HepG2 (cell line): Measurements from ENCODE around the gene UAP1L1. TPM values are rescaled to one million over a fixed set of nuclear protein-coding genes. Genes with fewer than 3 reads are reported as not detected.

ENCODE experiments used
- ATAC-seq: fragments of 200-7000 bp; cut with Tn5 transposase; 3 replicates; pipeline ENCODE4 v1.9.1; 2020; ENCODE audit warnings: mild to moderate bottlenecking, moderate library complexity
- BruUV-seq: library from RNA; stranded (reverse); fragments of 400-500 nt; replicated peaks from 2 replicates; lab custom pipeline; 2021; lab: Mats Ljungman, UMichigan
- CTCF ChIA-PET: fragments of 300-600 bp; formaldehyde crosslinking; extraction: SDS; loops from one replicate; lab custom pipeline; 2021; ENCODE audit warnings: low total read pairs, inconsistent platforms, low intra/inter-chr PET ratio; lab: Yijun Ruan, JAX
- POLR2A ChIA-PET: fragments of 350-600 bp; sonication (Branson Sonifier 250); formaldehyde crosslinking; loops from one replicate; lab custom pipeline; 2020; ENCODE audit warnings: antibody characterized with exemption, inconsistent platforms; lab: Yijun Ruan, JAX
- DNase-seq: peaks from one replicate; pipeline ENCODE4 v3.0.0-alpha.2; 2015; ENCODE audit warnings: low spot score
- FAIRE-seq: peaks from 3 replicates; lab custom pipeline; 2011; peaks lifted over from hg19 to GRCh38; lab: Jason Lieb, UNC
- H2AFZ ChIP-seq: one replicate; pipeline ENCODE4 v1.6.1; 2011; ENCODE audit warnings: low read length, inconsistent platforms
- H3K27ac ChIP-seq: fragments of 300-600 bp; 3 replicates; pipeline ENCODE4 v1.8.0; 2011; ENCODE audit warnings: mixed run types, mild to moderate bottlenecking, mixed read lengths, low read length, inconsistent platforms; ENCODE audit not compliant: insufficient read depth; ENCODE audit errors: extremely low read length
- H3K27me3 ChIP-seq, 2 experiments: fragments of 200-600 bp in 1 of 2; 2 replicates in 1 of 2; 3 replicates in 1 of 2; pipeline versions ENCODE4 v1.6.0 to v1.8.0; 2011; ENCODE audit warnings: low read length in 2 of 2, mild to moderate bottlenecking in 2 of 2, moderate library complexity in 2 of 2, inconsistent platforms in 1 of 2; ENCODE audit not compliant: insufficient read depth in 2 of 2, control insufficient read depth in 1 of 2
- H3K36me3 ChIP-seq, 2 experiments: fragments of 200-600 bp in 1 of 2; replicated peaks in 1 of 2; 2 replicates in 1 of 2; 3 replicates in 1 of 2; pipeline versions ENCODE4 v1.5.1 to v1.8.0; 2011; ENCODE audit warnings: low read length in 2 of 2, inconsistent platforms in 1 of 2; ENCODE audit not compliant: insufficient read depth in 2 of 2, control insufficient read depth in 1 of 2
- H3K4me1 ChIP-seq: 2 replicates; pipeline ENCODE4 v1.5.1; 2012; ENCODE audit warnings: low read length, inconsistent platforms; ENCODE audit not compliant: insufficient read depth
- H3K4me2 ChIP-seq: 2 replicates; pipeline ENCODE4 v1.6.0; 2011; ENCODE audit warnings: low read depth, low read length, inconsistent platforms
- H3K4me3 ChIP-seq, 3 experiments: fragments of 200-600 bp in 1 of 3; sonication (generic), shearing (Covaris generic) in 1 of 3; replicated peaks in 1 of 3; 2 replicates each; pipeline ENCODE4 v1.5.1; 2011 to 2016; ENCODE audit warnings: low read length in 3 of 3, inconsistent platforms in 2 of 3, low read depth in 2 of 3, mild to moderate bottlenecking in 2 of 3, control low read depth in 1 of 3, mixed read lengths in 1 of 3; ENCODE audit not compliant: insufficient read depth in 1 of 3
- H3K79me2 ChIP-seq: one replicate; pipeline ENCODE4 v1.6.1; 2011; ENCODE audit warnings: low read length, inconsistent platforms; ENCODE audit not compliant: insufficient read depth
- H3K9ac ChIP-seq: 2 replicates; pipeline ENCODE4 v1.6.0; 2011; ENCODE audit warnings: mild to moderate bottlenecking, low read depth, low read length, inconsistent platforms; ENCODE audit not compliant: insufficient read depth
- H3K9me3 ChIP-seq: 2 replicates; pipeline ENCODE4 v1.5.1; 2012; ENCODE audit warnings: mild to moderate bottlenecking, low read length
- H4K20me1 ChIP-seq: 2 replicates; pipeline ENCODE4 v1.6.0; 2011; ENCODE audit warnings: inconsistent platforms, mild to moderate bottlenecking, low read length, moderate library complexity; ENCODE audit not compliant: insufficient read depth
- GZF1 ChIP-seq: sonication (generic); formaldehyde crosslinking; IDR thresholded peaks from 2 replicates; pipeline ENCODE4 v1.5.1; 2020; ENCODE audit warnings: mild to moderate bottlenecking, missing genetic modification reagents
- MYC ChIP-seq: sonication (generic); formaldehyde crosslinking; IDR thresholded peaks from 2 replicates; pipeline ENCODE4 v1.9.0; 2021; ENCODE audit warnings: missing genetic modification reagents, borderline replicate concordance
- ZFP91 ChIP-seq: sonication (generic); formaldehyde crosslinking; IDR thresholded peaks from 2 replicates; pipeline ENCODE4 v1.9.0; 2022; ENCODE audit warnings: missing genetic modification reagents, mild to moderate bottlenecking, borderline replicate concordance
- ZKSCAN1 ChIP-seq: fragments of 150-350 bp; IDR thresholded peaks from 2 replicates; pipeline ENCODE4 v1.6.1; 2014; ENCODE audit warnings: low read length
- ZMYM2 ChIP-seq: sonication (generic); formaldehyde crosslinking; IDR thresholded peaks from 2 replicates; pipeline ENCODE4 v1.8.0; 2022; ENCODE audit warnings: mild to moderate bottlenecking, missing genetic modification reagents
- ZNF274 ChIP-seq: sonication (generic); formaldehyde crosslinking; IDR thresholded peaks from 2 replicates; pipeline ENCODE4 v1.5.1; 2020; ENCODE audit warnings: mild to moderate bottlenecking, missing genetic modification reagents
- ZNF292 ChIP-seq: sonication (generic); formaldehyde crosslinking; IDR thresholded peaks from 2 replicates; pipeline ENCODE4 v1.8.1; 2022; ENCODE audit warnings: mild to moderate bottlenecking, low read depth, missing genetic modification reagents, borderline replicate concordance
- WGBS: methylation state at CpG from one replicate; pipeline ENCODE4 v1.1.6; 2017; ENCODE audit warnings: low lambda C conversion rate; 5-methylcytosine and 5-hydroxymethylcytosine counted together
- in situ Hi-C: cut with HindIII; loops from 2 replicates; pipeline ENCODE4 v1.10.0; 2017; ENCODE audit warnings: low pct_unique_long_range_greater_than_20kb; ENCODE audit not compliant: extremely low pct_ligation_motif_present
- intact Hi-C: fragments of 100-400 bp; cut with micrococcal nuclease; formaldehyde crosslinking; loops from one replicate; pipeline ENCODE4 v1.10.0; 2022; ENCODE audit not compliant: unreplicated experiment
- polyA plus RNA-seq, 8 experiments: library from polyadenylated mRNA; depleted of rRNA in 3 of 8; stranded (reverse) in 7 of 8; unstranded in 1 of 8; fragments of >200 nt; fragmentation: Illumina TruSeq in 4 of 8; extraction: Trizol in 4 of 8; gene quantifications; 2 replicates each; pipeline versions ENCODE4 v1.2.1 to v1.2.3, GENCODE V29; 2011 to 2016; ENCODE audit warnings: low read depth in 4 of 8, missing spikeins in 1 of 8, mixed read lengths in 1 of 8; ENCODE audit not compliant: insufficient read depth in 1 of 8
- total RNA-seq, 5 experiments: library from RNA; depleted of rRNA; stranded (reverse); fragments of >200 nt; fragmentation: Illumina TruSeq; extraction: Trizol; gene quantifications; 2 replicates each; pipeline ENCODE4 v1.2.3, GENCODE V29; 2016; ENCODE audit warnings: low read depth in 1 of 5
- TF ChIP-seq, protein P1 (sequence below): sonication (generic); formaldehyde crosslinking; IDR thresholded peaks from 2 replicates; pipeline ENCODE4 v1.5.1; 2020; ENCODE audit warnings: mild to moderate bottlenecking, missing genetic modification reagents, moderate library complexity
- TF ChIP-seq, protein P2 (sequence below): sonication (generic); formaldehyde crosslinking; IDR thresholded peaks from 2 replicates; pipeline ENCODE4 v1.9.0; 2021; ENCODE audit warnings: missing genetic modification reagents, borderline replicate concordance
- TF ChIP-seq, protein P3 (sequence below): sonication (generic); formaldehyde crosslinking; IDR thresholded peaks from 2 replicates; pipeline ENCODE4 v1.4.0; 2020; ENCODE audit warnings: missing genetic modification reagents
- TF ChIP-seq, protein P4 (sequence below): sonication (generic); formaldehyde crosslinking; conservative IDR thresholded peaks from 2 replicates; pipeline ENCODE4 v1.4.0; 2020; ENCODE audit warnings: mild to moderate bottlenecking, missing genetic modification reagents, moderate library complexity

The UAP1L1 gene
- total and polyA plus RNA-seq, 2 of the 13 experiments (the other 11 are each of a cell fraction or from before 2014, with no cell fraction given): 5.4 to 6.4 TPM

DNA sequence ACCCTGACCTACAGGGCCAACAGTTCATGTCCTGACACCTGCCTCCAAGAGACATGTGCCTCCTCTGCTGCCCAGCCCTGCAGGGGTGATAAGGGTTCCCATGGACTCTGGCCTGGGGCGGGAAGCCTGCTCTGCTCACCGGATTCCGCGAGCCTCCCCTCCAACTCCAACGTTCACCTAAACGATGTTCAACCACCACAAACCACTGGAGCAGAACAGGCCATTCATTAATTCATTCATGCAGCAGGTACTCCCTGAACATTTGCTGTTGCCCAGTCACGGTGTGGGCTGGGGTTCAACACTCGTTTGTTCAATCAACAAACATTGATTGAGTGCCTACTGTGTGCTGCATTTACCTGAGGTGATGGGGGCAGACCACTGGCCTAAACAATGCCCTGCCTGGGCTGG, 3.3 kb upstream of the UAP1L1 start:
- Histone ChIP-seq H3K4me2 (peak overlapping the region; percentile 64), H3K36me3 (no peaks in the 10 kb centered on the region; a peak in 1 of 5 replicates), H3K9ac (no peak overlapping the region), H3K4me3 (no peak overlapping the region; a peak in 1 of 6 replicates), H4K20me1 (peaks cover 4% of the 10 kb centered on the region; the same call in 1 of the 2 replicates), H3K9me3 (no peaks in the 10 kb centered on the region), H3K27ac (no peak overlapping the region), H2AFZ (no peak overlapping the region), H3K4me1 (peaks cover 56% of the 10 kb centered on the region), H3K79me2 (peaks cover 7% of the 10 kb centered on the region), H3K27me3 (no peaks in the 10 kb centered on the region; a peak in 1 of 5 replicates)
- CTCF ChIA-PET: no interaction called here
- no TSS peak for BruUV-seq
- ATAC-seq: no peak
- intact Hi-C loops: no loop called here
- DNase-seq: peak; percentile 58
- POLR2A ChIA-PET: no interaction called here
- peak; percentile 60 for FAIRE-seq
- in situ Hi-C loops: no loop called here
- WGBS: 4% methylated on average over 8 of the region's 8 CpGs
- TF ChIP-seq, protein P1, sequence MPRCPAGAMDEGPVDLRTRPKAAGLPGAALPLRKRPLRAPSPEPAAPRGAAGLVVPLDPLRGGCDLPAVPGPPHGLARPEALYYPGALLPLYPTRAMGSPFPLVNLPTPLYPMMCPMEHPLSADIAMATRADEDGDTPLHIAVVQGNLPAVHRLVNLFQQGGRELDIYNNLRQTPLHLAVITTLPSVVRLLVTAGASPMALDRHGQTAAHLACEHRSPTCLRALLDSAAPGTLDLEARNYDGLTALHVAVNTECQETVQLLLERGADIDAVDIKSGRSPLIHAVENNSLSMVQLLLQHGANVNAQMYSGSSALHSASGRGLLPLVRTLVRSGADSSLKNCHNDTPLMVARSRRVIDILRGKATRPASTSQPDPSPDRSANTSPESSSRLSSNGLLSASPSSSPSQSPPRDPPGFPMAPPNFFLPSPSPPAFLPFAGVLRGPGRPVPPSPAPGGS (CRISPR knock-in tag): 0 out of 2 replicates have a peak, but pooled peaks have one; percentile 38
- TF ChIP-seq ZMYM2 (CRISPR knock-in tag): 0 out of 2 replicates have a peak, but pooled peaks have one; percentile 23
- TF ChIP-seq GZF1 (CRISPR knock-in tag): 0 out of 2 replicates have a peak, but pooled peaks have one; percentile 24
- TF ChIP-seq, protein P2, sequence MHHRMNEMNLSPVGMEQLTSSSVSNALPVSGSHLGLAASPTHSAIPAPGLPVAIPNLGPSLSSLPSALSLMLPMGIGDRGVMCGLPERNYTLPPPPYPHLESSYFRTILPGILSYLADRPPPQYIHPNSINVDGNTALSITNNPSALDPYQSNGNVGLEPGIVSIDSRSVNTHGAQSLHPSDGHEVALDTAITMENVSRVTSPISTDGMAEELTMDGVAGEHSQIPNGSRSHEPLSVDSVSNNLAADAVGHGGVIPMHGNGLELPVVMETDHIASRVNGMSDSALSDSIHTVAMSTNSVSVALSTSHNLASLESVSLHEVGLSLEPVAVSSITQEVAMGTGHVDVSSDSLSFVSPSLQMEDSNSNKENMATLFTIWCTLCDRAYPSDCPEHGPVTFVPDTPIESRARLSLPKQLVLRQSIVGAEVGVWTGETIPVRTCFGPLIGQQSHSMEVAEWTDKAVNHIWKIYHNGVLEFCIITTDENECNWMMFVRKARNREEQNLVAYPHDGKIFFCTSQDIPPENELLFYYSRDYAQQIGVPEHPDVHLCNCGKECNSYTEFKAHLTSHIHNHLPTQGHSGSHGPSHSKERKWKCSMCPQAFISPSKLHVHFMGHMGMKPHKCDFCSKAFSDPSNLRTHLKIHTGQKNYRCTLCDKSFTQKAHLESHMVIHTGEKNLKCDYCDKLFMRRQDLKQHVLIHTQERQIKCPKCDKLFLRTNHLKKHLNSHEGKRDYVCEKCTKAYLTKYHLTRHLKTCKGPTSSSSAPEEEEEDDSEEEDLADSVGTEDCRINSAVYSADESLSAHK: no peak
- peak; percentile 80 for TF ChIP-seq ZKSCAN1
- TF ChIP-seq ZNF274: peak; percentile 73; the same call in 1 of the 2 replicates
- TF ChIP-seq ZFP91 (CRISPR knock-in tag): peak; percentile 53; the same call in 1 of the 2 replicates
- TF ChIP-seq MYC (CRISPR knock-in tag): peak; percentile 83
- TF ChIP-seq ZNF292: 0 out of 2 replicates have a peak, but pooled peaks have one; percentile 21
- TF ChIP-seq, protein P3, sequence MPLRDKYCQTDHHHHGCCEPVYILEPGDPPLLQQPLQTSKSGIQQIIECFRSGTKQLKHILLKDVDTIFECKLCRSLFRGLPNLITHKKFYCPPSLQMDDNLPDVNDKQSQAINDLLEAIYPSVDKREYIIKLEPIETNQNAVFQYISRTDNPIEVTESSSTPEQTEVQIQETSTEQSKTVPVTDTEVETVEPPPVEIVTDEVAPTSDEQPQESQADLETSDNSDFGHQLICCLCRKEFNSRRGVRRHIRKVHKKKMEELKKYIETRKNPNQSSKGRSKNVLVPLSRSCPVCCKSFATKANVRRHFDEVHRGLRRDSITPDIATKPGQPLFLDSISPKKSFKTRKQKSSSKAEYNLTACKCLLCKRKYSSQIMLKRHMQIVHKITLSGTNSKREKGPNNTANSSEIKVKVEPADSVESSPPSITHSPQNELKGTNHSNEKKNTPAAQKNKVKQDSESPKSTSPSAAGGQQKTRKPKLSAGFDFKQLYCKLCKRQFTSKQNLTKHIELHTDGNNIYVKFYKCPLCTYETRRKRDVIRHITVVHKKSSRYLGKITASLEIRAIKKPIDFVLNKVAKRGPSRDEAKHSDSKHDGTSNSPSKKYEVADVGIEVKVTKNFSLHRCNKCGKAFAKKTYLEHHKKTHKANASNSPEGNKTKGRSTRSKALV (CRISPR knock-in tag): 0 out of 2 replicates have a peak, but pooled peaks have one; percentile 57
- TF ChIP-seq, protein P4, sequence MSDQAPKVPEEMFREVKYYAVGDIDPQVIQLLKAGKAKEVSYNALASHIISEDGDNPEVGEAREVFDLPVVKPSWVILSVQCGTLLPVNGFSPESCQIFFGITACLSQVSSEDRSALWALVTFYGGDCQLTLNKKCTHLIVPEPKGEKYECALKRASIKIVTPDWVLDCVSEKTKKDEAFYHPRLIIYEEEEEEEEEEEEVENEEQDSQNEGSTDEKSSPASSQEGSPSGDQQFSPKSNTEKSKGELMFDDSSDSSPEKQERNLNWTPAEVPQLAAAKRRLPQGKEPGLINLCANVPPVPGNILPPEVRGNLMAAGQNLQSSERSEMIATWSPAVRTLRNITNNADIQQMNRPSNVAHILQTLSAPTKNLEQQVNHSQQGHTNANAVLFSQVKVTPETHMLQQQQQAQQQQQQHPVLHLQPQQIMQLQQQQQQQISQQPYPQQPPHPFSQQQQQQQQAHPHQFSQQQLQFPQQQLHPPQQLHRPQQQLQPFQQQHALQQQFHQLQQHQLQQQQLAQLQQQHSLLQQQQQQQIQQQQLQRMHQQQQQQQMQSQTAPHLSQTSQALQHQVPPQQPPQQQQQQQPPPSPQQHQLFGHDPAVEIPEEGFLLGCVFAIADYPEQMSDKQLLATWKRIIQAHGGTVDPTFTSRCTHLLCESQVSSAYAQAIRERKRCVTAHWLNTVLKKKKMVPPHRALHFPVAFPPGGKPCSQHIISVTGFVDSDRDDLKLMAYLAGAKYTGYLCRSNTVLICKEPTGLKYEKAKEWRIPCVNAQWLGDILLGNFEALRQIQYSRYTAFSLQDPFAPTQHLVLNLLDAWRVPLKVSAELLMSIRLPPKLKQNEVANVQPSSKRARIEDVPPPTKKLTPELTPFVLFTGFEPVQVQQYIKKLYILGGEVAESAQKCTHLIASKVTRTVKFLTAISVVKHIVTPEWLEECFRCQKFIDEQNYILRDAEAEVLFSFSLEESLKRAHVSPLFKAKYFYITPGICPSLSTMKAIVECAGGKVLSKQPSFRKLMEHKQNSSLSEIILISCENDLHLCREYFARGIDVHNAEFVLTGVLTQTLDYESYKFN: peak; percentile 37; the same call in 1 of the 2 replicates
